H9 (cell line): ENCODE data around the gene MUC4. TPM values are rescaled to one million over a fixed set of nuclear protein-coding genes. Genes with fewer than 3 reads are reported as not detected.

Source experiments
- DNase-seq: peaks from one replicate; pipeline ENCODE4 v3.0.0-alpha.2; 2017
- H2AFZ ChIP-seq: one replicate; pipeline ENCODE4 v1.6.1; 2013; ENCODE audit warnings: mild to moderate bottlenecking, low read length, control low read depth, moderate library complexity
- H2AK5ac ChIP-seq: 2 replicates; pipeline ENCODE4 v1.6.1; 2013; ENCODE audit warnings: low read length, control low read depth, mixed read lengths; ENCODE audit not compliant: insufficient read length
- H2BK120ac ChIP-seq: one replicate; pipeline ENCODE4 v1.6.1; 2013; ENCODE audit warnings: low read depth, mild to moderate bottlenecking, low read length, control low read depth, inconsistent platforms; ENCODE audit not compliant: poor library complexity, severe bottlenecking
- H2BK12ac ChIP-seq: 2 replicates; pipeline ENCODE4 v1.6.1; 2013; ENCODE audit warnings: low read length, control low read depth, mixed read lengths, low read depth; ENCODE audit not compliant: insufficient read length
- H2BK15ac ChIP-seq: 2 replicates; pipeline ENCODE4 v1.6.1; 2013; ENCODE audit warnings: low read depth, low read length, control low read depth
- H2BK20ac ChIP-seq: one replicate; pipeline ENCODE4 v1.6.1; 2013; ENCODE audit warnings: low read depth, mild to moderate bottlenecking, low read length, control low read depth, inconsistent platforms; ENCODE audit not compliant: poor library complexity, severe bottlenecking
- H2BK5ac ChIP-seq: 2 replicates; pipeline ENCODE4 v1.6.1; 2013; ENCODE audit warnings: low read length, control low read depth, mixed read lengths; ENCODE audit not compliant: insufficient read length
- H3K14ac ChIP-seq: 2 replicates; pipeline ENCODE4 v1.6.1; 2013; ENCODE audit warnings: low read length, control low read depth; ENCODE audit not compliant: insufficient read depth
- H3K18ac ChIP-seq: 2 replicates; pipeline ENCODE4 v1.6.1; 2013; ENCODE audit warnings: low read depth, mild to moderate bottlenecking, mixed read lengths, low read length, control low read depth; ENCODE audit not compliant: insufficient read length
- H3K23ac ChIP-seq: 2 replicates; pipeline ENCODE4 v1.6.1; 2013; ENCODE audit warnings: low read length, control low read depth, mixed read lengths, low read depth; ENCODE audit not compliant: insufficient read length
- H3K23me2 ChIP-seq: 2 replicates; pipeline ENCODE4 v1.6.1; 2013; ENCODE audit warnings: low read depth, mild to moderate bottlenecking, mixed read lengths, low read length, control low read depth; ENCODE audit not compliant: insufficient read length, poor library complexity, severe bottlenecking
- H3K27ac ChIP-seq: 2 replicates; pipeline ENCODE4 v1.5.1; 2013; ENCODE audit warnings: low read length, control low read depth, mixed read lengths, low read depth; ENCODE audit not compliant: insufficient read length
- H3K27me3 ChIP-seq: 2 replicates; pipeline ENCODE4 v1.6.1; 2013; ENCODE audit warnings: low read length, control low read depth, inconsistent platforms; ENCODE audit not compliant: insufficient read depth
- H3K4ac ChIP-seq: 2 replicates; pipeline ENCODE4 v1.6.1; 2013; ENCODE audit warnings: low read depth, mild to moderate bottlenecking, control low read depth, inconsistent platforms, low read length, moderate library complexity
- H3K4me1 ChIP-seq: 2 replicates; pipeline ENCODE4 v1.6.1; 2013; ENCODE audit warnings: low read length, control low read depth, inconsistent platforms; ENCODE audit not compliant: insufficient read depth
- H3K4me2 ChIP-seq: 2 replicates; pipeline ENCODE4 v1.6.1; 2013; ENCODE audit warnings: low read length, control low read depth, mixed read lengths; ENCODE audit not compliant: insufficient read length, insufficient read depth
- H3K56ac ChIP-seq: 2 replicates; pipeline ENCODE4 v1.6.1; 2013; ENCODE audit warnings: low read depth, mild to moderate bottlenecking, mixed read lengths, low read length, control low read depth; ENCODE audit not compliant: insufficient read length
- H3K79me1 ChIP-seq: 2 replicates; pipeline ENCODE4 v1.6.1; 2013; ENCODE audit warnings: low read depth, mild to moderate bottlenecking, moderate library complexity, low read length, control low read depth, inconsistent platforms; ENCODE audit not compliant: insufficient read depth, poor library complexity, severe bottlenecking
- H3K79me2 ChIP-seq: 2 replicates; pipeline ENCODE4 v1.6.1; 2013; ENCODE audit warnings: low read length, control low read depth, inconsistent platforms; ENCODE audit not compliant: insufficient read depth
- H3K9ac ChIP-seq: 2 replicates; pipeline ENCODE4 v1.6.1; 2013; ENCODE audit warnings: low read length, control low read depth, mixed read lengths; ENCODE audit not compliant: insufficient read length; ENCODE audit errors: extremely low read depth
- H3K9me3 ChIP-seq: one replicate; pipeline ENCODE4 v1.6.1; 2013; ENCODE audit warnings: low read depth, low read length, inconsistent platforms; ENCODE audit not compliant: control insufficient read depth
- H3T11ph ChIP-seq: one replicate; pipeline ENCODE4 v1.6.1; 2013; ENCODE audit warnings: mild to moderate bottlenecking, low read length, control low read depth, inconsistent platforms
- H4K20me1 ChIP-seq: one replicate; pipeline ENCODE4 v1.6.1; 2013; ENCODE audit not compliant: control insufficient read depth, insufficient read length, insufficient read depth
- H4K5ac ChIP-seq: 2 replicates; pipeline ENCODE4 v1.6.1; 2013; ENCODE audit warnings: low read depth, mild to moderate bottlenecking, mixed read lengths, low read length, control low read depth; ENCODE audit not compliant: insufficient read length
- H4K8ac ChIP-seq: replicated peaks from 2 replicates; pipeline ENCODE4 v1.6.1; 2013; ENCODE audit warnings: low read length, control low read depth, mixed read lengths, low read depth; ENCODE audit not compliant: insufficient read length
- H4K91ac ChIP-seq: 2 replicates; pipeline ENCODE4 v1.6.1; 2013; ENCODE audit warnings: low read depth, mild to moderate bottlenecking, moderate library complexity, mixed read lengths, low read length, control low read depth; ENCODE audit not compliant: insufficient read length
- H3K27ac Mint-ChIP-seq, 3 experiments: 2 replicates in 2 of 3; 3 replicates in 1 of 3; pipeline ENCODE4 v1.8.0; 2020 to 2021; ENCODE audit warnings: mixed read lengths in 3 of 3, mild to moderate bottlenecking in 1 of 3, moderate library complexity in 1 of 3
- H3K27me3 Mint-ChIP-seq: 2 replicates; pipeline ENCODE4 v1.8.0; 2021; ENCODE audit warnings: low read depth, mild to moderate bottlenecking, moderate library complexity, mixed read lengths
- H3K36me3 Mint-ChIP-seq, 3 experiments: 2 replicates in 2 of 3; 3 replicates in 1 of 3; pipeline ENCODE4 v1.8.0; 2020 to 2021; ENCODE audit warnings: low read depth in 3 of 3, mixed read lengths in 3 of 3; ENCODE audit not compliant: insufficient read depth in 1 of 3
- H3K4me1 Mint-ChIP-seq, 2 experiments: 2 replicates each; pipeline ENCODE4 v1.8.0; 2020; ENCODE audit warnings: mixed read lengths in 2 of 2
- H3K4me3 Mint-ChIP-seq, 2 experiments: 2 replicates in 1 of 2; 3 replicates in 1 of 2; pipeline ENCODE4 v1.8.0; 2020 to 2021; ENCODE audit warnings: mild to moderate bottlenecking in 2 of 2, mixed read lengths in 2 of 2, moderate library complexity in 1 of 2
- H3K9me3 Mint-ChIP-seq, 2 experiments: 2 replicates in 1 of 2; 3 replicates in 1 of 2; pipeline ENCODE4 v1.8.0; 2020; ENCODE audit warnings: mild to moderate bottlenecking in 2 of 2, mixed read lengths in 2 of 2, moderate library complexity in 1 of 2
- WGBS: extraction: QIAGEN DNeasy Blood & Tissue Kit; methylation state at CpG from one replicate; pipeline ENCODE4 v1.1.7; 2013; ENCODE audit warnings: missing lambda C conversion rate, low lambda C conversion rate, mixed read lengths; ENCODE audit not compliant: insufficient read length; ENCODE audit errors: extremely low coverage; 5-methylcytosine and 5-hydroxymethylcytosine counted together
- total RNA-seq: library from RNA; stranded (reverse); gene quantifications from 2 replicates; pipeline ENCODE4 v1.2.1, GENCODE V29; 2021
- TF ChIP-seq, protein P1 (sequence below): fragments of 200-600 bp; sonication (generic); conservative IDR thresholded peaks from 3 replicates; pipeline ENCODE4 v1.8.0; 2021; ENCODE audit warnings: antibody characterized with exemption, mild to moderate bottlenecking

The MUC4 gene
- total RNA-seq, 1 experiment from 2014 or later, result 1.2 TPM

DNA sequence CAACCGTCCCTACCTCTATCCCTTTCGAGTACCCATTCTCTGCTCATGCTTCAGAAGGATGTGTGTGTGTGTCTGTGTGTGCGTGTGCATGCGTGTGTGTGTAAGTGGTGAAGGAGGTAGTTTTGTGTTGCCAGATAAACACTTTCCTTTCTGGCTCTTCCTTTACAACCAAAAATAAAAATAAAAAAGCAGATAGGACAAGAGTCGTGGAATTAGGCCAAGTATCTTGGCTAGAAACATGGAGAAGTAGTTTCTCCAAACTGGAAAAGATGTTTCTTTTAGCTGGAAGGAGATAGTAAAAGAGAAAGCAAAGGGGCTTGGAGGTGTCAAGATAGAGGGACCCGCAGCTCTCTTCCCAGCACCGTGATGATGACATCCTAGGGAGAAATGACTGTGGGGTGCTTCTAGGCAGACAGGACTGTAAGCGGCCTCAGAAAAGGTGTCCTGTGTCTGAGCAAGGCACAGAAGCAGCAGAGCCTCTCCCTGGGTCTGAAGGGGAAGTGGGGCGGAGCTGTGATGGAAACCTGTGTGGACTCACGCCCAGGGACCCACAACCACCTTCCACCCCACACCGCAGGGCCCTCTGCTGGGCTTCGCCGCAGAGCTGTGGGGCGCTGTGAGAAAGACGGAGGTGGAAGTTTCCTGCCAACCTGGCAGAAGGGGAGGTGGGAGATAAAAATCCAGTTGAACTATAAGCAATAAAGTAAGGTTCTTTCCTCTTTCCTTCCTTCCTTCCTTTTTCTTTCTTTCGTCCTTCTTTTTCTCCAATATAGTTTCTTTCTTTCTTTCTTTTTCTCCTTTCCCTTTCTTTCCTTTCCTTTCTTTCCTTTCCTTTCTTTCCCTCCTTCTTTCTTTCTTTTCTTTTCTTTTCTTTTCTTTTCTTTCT is 55.7 kb downstream of the MUC4 start:
- H3K56ac ChIP-seq, result no peak overlapping the region
- Mint-ChIP-seq H3K27me3 (peaks cover 3% of the 10 kb centered on the region), H3K4me3 (no peak overlapping the region), H3K27ac (0 out of 7 replicates have a peak overlapping the region, but pooled peaks of 1 of the 3 experiments have one; percentile 1), H3K9me3 (no peaks in the 10 kb centered on the region; a peak in 1 of 5 replicates), H3K4me1 (peaks cover 11 to 31% of the 10 kb centered on the region in 2 experiments), H3K36me3 (no peaks in the 10 kb centered on the region)
- H2BK15ac ChIP-seq, result no peak overlapping the region
- TF ChIP-seq, protein P1, sequence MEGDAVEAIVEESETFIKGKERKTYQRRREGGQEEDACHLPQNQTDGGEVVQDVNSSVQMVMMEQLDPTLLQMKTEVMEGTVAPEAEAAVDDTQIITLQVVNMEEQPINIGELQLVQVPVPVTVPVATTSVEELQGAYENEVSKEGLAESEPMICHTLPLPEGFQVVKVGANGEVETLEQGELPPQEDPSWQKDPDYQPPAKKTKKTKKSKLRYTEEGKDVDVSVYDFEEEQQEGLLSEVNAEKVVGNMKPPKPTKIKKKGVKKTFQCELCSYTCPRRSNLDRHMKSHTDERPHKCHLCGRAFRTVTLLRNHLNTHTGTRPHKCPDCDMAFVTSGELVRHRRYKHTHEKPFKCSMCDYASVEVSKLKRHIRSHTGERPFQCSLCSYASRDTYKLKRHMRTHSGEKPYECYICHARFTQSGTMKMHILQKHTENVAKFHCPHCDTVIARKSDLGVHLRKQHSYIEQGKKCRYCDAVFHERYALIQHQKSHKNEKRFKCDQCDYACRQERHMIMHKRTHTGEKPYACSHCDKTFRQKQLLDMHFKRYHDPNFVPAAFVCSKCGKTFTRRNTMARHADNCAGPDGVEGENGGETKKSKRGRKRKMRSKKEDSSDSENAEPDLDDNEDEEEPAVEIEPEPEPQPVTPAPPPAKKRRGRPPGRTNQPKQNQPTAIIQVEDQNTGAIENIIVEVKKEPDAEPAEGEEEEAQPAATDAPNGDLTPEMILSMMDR, result no peak
- H3K9me3 ChIP-seq, result no peaks in the 10 kb centered on the region
- H3K27ac ChIP-seq, result no peak overlapping the region
- no peak for DNase-seq
- no peak overlapping the region for H3K14ac ChIP-seq
- H3K79me1 ChIP-seq, result no peaks in the 10 kb centered on the region
- H2BK20ac ChIP-seq, result no peak overlapping the region
- H3K79me2 ChIP-seq, result no peaks in the 10 kb centered on the region
- H3K27me3 ChIP-seq, result no peaks in the 10 kb centered on the region
- H2BK120ac ChIP-seq, result no peak overlapping the region
- H3K4ac ChIP-seq, result no peak overlapping the region
- no peak overlapping the region for H2AK5ac ChIP-seq
- peaks cover 3% of the 10 kb centered on the region; the same call in 1 of the 2 replicates for H3K4me1 ChIP-seq
- no peak overlapping the region for H3K23ac ChIP-seq
- no peak overlapping the region for H3K18ac ChIP-seq
- H2BK5ac ChIP-seq, result no peak overlapping the region
- H4K5ac ChIP-seq, result no peak overlapping the region
- no peak overlapping the region for H3K4me2 ChIP-seq
- no peak overlapping the region for H3K9ac ChIP-seq
- H4K8ac ChIP-seq, result no peak overlapping the region
- H4K91ac ChIP-seq, result no peak overlapping the region
- no peak overlapping the region for H3T11ph ChIP-seq
- WGBS, result no CpG with 5 or more reads among the region's 16 CpGs
- H2BK12ac ChIP-seq, result no peak overlapping the region
- H2AFZ ChIP-seq, result no peak overlapping the region
- no peaks in the 10 kb centered on the region for H3K23me2 ChIP-seq
- no peaks in the 10 kb centered on the region for H4K20me1 ChIP-seq
